ENCODE results near the gene FARS2.

- TF ChIP-seq CTCF (IDR thresholded peaks at IDR 0.05) (no peak), EP300 (IDR thresholded peaks at IDR 0.05) (no peak)
Observed at GRCh38 chr6:5484692-5485091, 223.4 kb downstream of the FARS2 start.
